RWPE2 (cell line): ENCODE data around the gene ODC1.

Experiments used
- ATAC-seq: fragments of 200-7000 bp; cut with Tn5 transposase; 3 replicates; pipeline ENCODE4 v1.9.1; 2021; ENCODE audit warnings: low read depth
- DNase-seq: peaks from one replicate; pipeline ENCODE4 v3.0.0-alpha.2; 2020; ENCODE audit warnings: low spot score
- H3K27ac ChIP-seq: fragments of 450-650 bp; 2 replicates; pipeline ENCODE4 v1.5.1; 2017; ENCODE audit warnings: mild to moderate bottlenecking; ENCODE audit not compliant: poor library complexity, severe bottlenecking
- H3K27me3 ChIP-seq: fragments of 250-450 bp; sonication (Bioruptor Pico); 2 replicates; pipeline ENCODE4 v1.5.1; 2021; ENCODE audit warnings: mild to moderate bottlenecking, moderate library complexity; ENCODE audit not compliant: insufficient read depth, poor library complexity, severe bottlenecking
- H3K36me3 ChIP-seq: fragments of 250-450 bp; sonication (Bioruptor Pico); 2 replicates; pipeline ENCODE4 v1.5.1; 2020; ENCODE audit warnings: low read depth, mild to moderate bottlenecking, moderate library complexity
- H3K4me1 ChIP-seq: fragments of 250-450 bp; sonication (Bioruptor Pico); 2 replicates; pipeline ENCODE4 v1.5.1; 2021; ENCODE audit warnings: mild to moderate bottlenecking, moderate library complexity; ENCODE audit not compliant: insufficient read depth, poor library complexity, severe bottlenecking
- H3K4me3 ChIP-seq: fragments of 250-450 bp; sonication (Bioruptor Pico); 2 replicates; pipeline ENCODE4 v1.5.1; 2021; ENCODE audit warnings: mild to moderate bottlenecking, moderate library complexity; ENCODE audit not compliant: severe bottlenecking
- H3K9me3 ChIP-seq: fragments of 250-450 bp; sonication (Bioruptor Pico); 2 replicates; pipeline ENCODE4 v1.5.1; 2021; ENCODE audit warnings: mild to moderate bottlenecking, moderate library complexity; ENCODE audit not compliant: severe bottlenecking
- TF ChIP-seq, protein P1 (sequence below): fragments of 450-650 bp; IDR thresholded peaks from one replicate; pipeline ENCODE4 v1.5.1; 2017; ENCODE audit warnings: mild to moderate bottlenecking, moderate library complexity; ENCODE audit not compliant: poor library complexity, severe bottlenecking

The ODC1 gene

DNA sequence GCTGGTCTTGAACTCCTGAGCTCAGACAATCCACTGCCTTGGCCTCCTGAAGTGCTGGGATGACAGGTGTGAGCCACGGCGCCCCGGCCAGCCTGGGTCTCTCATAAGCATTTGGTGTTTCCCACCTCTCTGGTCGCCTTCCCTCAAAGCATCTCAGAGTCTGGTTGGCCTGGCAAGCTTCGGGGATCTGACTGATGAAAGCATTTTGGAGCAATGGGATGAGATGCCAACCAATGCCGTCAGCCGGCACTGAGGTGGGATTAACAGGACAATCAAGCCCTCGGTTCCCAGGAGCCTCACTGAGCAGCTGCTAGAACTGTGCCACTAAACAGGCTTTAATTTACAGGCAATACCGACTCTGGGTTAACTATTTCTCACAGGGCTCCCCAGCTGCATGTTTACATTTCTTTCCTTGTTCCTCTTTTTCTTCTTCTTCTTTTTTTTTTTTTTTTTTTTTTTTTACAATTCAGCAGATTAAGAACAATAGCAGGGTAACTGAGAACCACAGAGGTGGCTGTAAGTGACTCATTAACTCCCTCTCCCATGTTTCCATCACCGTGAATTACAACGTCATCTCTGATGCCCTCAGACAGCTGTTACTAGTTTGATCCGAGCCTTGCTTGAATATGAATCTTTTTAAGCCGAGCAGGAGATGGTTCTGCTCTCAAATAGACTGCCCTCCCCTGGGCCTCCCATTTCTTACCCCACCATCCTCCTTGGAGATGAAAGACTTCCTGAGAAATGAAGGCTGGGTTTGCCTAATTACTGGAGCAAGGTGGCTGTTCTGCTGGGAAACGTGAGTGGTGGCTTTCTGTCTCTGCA is 37.9 kb downstream of the ODC1 start:
- Histone ChIP-seq H3K9me3 (no peaks in the 10 kb centered on the region), H3K4me1 (peaks cover 40% of the 10 kb centered on the region), H3K27ac (no peak overlapping the region), H3K4me3 (no peak overlapping the region), H3K36me3 (peaks cover 7% of the 10 kb centered on the region; the same call in 1 of the 2 replicates), H3K27me3 (no peaks in the 10 kb centered on the region)
- DNase-seq (no peak), ATAC-seq (no peak)
- TF ChIP-seq, protein P1, sequence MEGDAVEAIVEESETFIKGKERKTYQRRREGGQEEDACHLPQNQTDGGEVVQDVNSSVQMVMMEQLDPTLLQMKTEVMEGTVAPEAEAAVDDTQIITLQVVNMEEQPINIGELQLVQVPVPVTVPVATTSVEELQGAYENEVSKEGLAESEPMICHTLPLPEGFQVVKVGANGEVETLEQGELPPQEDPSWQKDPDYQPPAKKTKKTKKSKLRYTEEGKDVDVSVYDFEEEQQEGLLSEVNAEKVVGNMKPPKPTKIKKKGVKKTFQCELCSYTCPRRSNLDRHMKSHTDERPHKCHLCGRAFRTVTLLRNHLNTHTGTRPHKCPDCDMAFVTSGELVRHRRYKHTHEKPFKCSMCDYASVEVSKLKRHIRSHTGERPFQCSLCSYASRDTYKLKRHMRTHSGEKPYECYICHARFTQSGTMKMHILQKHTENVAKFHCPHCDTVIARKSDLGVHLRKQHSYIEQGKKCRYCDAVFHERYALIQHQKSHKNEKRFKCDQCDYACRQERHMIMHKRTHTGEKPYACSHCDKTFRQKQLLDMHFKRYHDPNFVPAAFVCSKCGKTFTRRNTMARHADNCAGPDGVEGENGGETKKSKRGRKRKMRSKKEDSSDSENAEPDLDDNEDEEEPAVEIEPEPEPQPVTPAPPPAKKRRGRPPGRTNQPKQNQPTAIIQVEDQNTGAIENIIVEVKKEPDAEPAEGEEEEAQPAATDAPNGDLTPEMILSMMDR: no peak

DNA sequence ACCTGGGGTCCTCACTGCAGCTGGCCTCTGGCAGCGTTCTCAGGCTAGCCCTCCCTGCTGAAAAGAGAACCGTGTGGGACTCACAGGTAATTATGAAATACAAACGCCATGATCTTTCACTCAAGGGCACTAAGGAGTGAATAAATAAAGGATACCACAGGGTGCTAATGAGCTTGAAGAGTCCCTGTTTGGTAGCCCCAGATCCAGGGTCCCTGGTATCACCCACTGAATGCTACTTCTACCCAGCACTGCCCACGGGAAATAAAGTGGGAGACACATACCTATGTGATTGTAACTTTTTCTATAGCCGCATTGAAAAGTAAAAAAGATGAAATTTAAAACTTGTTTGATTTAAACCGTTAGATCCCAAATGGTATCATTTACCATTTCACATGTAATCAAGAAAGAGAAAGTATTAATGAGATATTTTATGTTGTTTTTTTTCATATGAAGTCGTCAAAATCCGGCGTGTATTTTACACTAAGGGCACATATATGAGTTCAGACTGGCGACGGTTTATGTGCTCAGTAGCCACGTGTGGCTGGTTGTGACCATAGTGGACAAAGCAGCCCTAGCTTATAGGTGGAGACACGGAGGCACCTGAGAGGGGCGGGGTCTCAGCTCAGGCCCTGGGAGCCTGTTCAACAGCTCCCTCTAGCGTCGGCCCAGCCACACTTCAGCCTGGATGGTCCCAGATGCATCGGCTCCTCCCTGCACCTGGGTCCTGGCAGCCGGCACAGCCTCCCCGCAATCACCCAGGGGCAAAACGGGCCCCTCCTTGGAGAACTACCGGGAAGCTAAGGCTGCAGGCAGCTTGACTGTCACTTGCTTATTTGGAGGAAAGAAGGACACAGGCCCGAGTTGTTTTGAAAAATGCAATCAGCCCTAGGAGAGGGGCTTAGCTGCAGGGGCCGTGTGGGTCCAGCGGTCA is 39.2 kb downstream of the ODC1 start:
- Histone ChIP-seq H3K4me1 (peaks cover 50% of the 10 kb centered on the region), H3K4me3 (no peak overlapping the region), H3K9me3 (no peaks in the 10 kb centered on the region), H3K27ac (peak overlapping the region; percentile 95), H3K27me3 (no peaks in the 10 kb centered on the region), H3K36me3 (peaks cover 7% of the 10 kb centered on the region; the same call in 1 of the 2 replicates)
- TF ChIP-seq, protein P1: peak; percentile 98
- DNase-seq (peak; percentile 89), ATAC-seq (peak; percentile 56)

DNA sequence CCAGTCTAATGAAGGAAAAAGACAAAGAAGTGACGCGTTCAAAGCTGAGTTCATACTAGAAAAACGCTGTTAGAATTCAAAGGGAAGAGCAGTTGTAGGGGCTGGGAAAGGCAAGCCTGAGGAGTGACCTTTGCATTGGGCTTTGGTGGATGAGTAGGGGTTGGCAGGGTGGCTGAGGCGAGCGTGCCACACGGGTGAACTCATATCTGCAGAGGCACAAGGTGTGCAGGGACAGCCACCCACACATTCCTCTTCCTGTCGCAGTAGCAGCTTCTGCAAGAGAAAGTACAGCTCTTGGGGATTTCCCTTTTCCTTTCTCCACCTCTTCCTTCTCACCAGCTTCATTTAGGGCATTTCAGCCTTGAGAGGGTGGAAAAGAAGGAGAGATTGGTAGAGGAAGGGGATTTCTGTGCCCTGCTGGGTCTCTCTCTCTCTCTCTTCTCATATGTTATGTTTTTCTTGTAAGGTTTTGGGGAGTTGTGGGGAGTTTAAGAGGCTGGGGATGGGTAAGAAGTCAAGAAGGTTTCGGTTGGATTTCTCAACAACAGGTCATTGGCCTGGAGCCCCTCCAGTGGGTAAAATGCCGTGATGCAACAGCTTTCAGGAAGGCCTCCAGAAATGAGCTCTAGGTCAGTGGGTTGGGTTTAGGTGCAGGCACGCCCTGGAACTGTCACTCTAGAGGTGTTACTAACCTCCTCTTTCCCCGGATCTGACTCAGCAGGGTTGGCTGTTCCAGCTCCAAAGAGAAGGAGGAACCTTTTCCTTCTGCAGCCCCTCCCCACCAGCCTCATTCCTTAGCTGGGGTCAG is 40.1 kb downstream of the ODC1 start:
- H3K36me3 ChIP-seq: peaks cover 7% of the 10 kb centered on the region; the same call in 1 of the 2 replicates
- peaks cover 46% of the 10 kb centered on the region for H3K4me1 ChIP-seq
- DNase-seq: peak; percentile 86
- ATAC-seq: peak; percentile 73
- TF ChIP-seq, protein P1: no peak
- no peaks in the 10 kb centered on the region for H3K9me3 ChIP-seq
- no peak overlapping the region for H3K4me3 ChIP-seq
- no peaks in the 10 kb centered on the region for H3K27me3 ChIP-seq
- H3K27ac ChIP-seq: peak overlapping the region; percentile 95

DNA sequence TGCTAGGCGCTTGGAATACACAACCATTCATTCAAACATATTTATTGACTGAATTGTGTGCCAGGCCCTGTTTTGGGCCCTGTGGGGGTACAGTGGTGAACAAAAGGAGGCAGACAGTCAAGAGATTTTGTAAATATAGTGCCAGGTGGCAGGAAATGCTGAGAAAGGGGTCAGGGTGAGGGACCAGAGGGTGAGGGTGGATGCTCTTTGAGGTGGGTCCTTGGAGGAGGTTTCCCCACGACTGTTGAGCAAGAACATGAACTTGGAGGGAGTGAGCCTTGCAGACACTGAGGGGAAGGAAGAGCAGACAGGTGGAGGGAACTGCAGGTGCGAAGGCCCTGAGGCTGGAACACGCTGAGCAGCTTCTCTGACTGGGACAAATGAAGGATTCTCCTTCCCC is 40.7 kb downstream of the ODC1 start:
- H3K27me3 ChIP-seq: no peaks in the 10 kb centered on the region
- ATAC-seq (no peak), DNase-seq (no peak)
- H3K9me3 ChIP-seq: no peaks in the 10 kb centered on the region
- no peak overlapping the region for H3K4me3 ChIP-seq
- H3K4me1 ChIP-seq: peaks cover 47% of the 10 kb centered on the region
- peak overlapping the region; percentile 95 for H3K27ac ChIP-seq
- TF ChIP-seq, protein P1: no peak
- H3K36me3 ChIP-seq: peaks cover 6% of the 10 kb centered on the region; the same call in 1 of the 2 replicates
